ENCODE data around the gene MTO1. TPM values are rescaled to one million over a fixed set of nuclear protein-coding genes. Genes with fewer than 3 reads are reported as not detected.
"Not testable (repeated sequence)": the region's sequence is repeated elsewhere in the genome, so short reads cannot be mapped to it uniquely, and the experiment has no call there.

Gene MTO1
- 10 to 100 TPM; 87.8 to 90.6 TPM for total RNA-seq
- 10 to 100 TPM; 23.6 to 33.0 (median 25.0) TPM for polyA plus RNA-seq
- total RNA-seq, result 53.1 to 102 (median 69.1) reads per million in 6 experiments

DNA sequence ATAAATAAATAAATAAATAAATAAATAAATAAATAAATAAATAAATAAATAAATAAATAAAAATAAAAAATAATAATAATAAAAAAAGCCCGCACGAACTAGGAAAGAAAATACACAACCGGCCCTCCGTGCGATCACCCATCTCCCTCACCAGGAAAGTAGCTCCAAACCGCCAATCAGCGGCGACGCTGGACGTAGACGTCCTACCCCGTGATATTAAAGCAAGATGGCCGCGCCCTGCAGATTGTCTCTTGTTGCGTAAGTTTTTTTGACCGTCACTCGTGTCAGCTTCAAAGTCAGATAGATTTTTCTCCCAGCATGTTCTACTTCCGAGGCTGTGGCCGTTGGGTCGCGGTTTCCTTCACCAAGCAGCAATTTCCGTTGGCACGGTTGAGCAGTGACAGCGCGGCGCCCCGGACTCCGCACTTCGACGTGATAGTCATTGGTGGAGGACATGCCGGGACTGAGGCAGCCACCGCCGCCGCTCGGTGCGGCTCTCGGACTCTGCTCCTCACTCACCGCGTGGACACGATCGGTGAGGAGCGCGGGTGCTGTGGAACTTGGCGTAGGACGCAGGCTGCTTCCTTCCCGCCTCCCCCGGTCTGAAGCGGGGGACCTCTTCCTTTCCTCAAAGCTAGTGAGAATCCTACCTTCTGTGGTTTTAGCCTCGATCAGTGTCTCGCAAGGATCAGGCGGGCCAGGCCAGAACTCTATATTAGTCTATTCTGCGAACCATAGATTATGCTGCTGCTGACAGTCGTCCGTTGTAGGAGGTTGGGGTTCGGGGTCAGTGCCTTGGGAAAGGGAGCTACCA lies at the start of gene MTO1:
MTO1 (plus strand) TSS at position 201 of the 814 bp plus-strand sequence; CDS start at position 319, 118 bp downstream.
- Mint-ChIP-seq H3K36me3 (peaks cover 0 to 24% (median 5%) of the 10 kb centered on the region in 3 donors), H3K27me3 (no peaks in the 10 kb centered on the region), H3K27ac (peak within 1 kb of the TSS; percentile 94 to 99 (median 98)), H3K9me3 (no peaks in the 10 kb centered on the region), H3K4me3 (peak within 1 kb of the TSS; percentile 93 to 100 (median 97)), H3K4me1 (peaks cover 4 to 49% (median 29%) of the 10 kb centered on the region in 4 donors)
- DNase-seq, result peak; percentile 66 to 91 (median 81)
- ATAC-seq, result peak; percentile 93 to 95
- POLR2A ChIA-PET, result interaction anchor here (0.6 to 3.2 kb wide), 23 partner anchors 9 to 842 kb away, joined by 3 to 65 read pairs (median 5); partner anchors contain the start of genes CGAS, DDX43, EEF1A1 and SLC17A5

DNA sequence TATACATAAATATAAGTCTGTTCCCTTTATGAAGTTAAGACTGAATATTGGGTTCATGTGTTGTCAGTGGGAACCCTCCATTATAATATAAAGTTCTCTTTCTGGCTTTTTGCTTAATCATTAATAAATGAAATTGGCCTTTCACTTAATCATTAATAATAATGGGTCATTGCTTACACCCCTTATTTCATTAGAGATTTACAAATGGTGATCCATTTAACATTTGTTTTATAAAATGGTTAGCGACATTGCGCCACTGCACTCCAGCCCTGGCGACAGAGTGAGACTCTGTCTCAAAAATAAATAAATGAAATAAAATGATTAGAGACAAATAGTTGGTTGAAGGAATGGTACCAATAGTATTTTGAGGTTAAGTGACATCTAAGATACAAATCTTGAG lies 48.4 kb upstream of the MTO1 start:
- no peaks in the 10 kb centered on the region for H3K27me3 Mint-ChIP-seq
- POLR2A ChIA-PET, result no interaction called here
- DNase-seq, result no peak
- no peak overlapping the region for H3K4me3 Mint-ChIP-seq
- H3K36me3 Mint-ChIP-seq, result peaks cover 0 to 7% (median 0%) of the 10 kb centered on the region in 3 donors
- H3K4me1 Mint-ChIP-seq, result peaks cover 0 to 4% (median under 1%) of the 10 kb centered on the region in 4 donors
- no peaks in the 10 kb centered on the region for H3K9me3 Mint-ChIP-seq
- ATAC-seq, result no peak
- no peak overlapping the region for H3K27ac Mint-ChIP-seq

DNA sequence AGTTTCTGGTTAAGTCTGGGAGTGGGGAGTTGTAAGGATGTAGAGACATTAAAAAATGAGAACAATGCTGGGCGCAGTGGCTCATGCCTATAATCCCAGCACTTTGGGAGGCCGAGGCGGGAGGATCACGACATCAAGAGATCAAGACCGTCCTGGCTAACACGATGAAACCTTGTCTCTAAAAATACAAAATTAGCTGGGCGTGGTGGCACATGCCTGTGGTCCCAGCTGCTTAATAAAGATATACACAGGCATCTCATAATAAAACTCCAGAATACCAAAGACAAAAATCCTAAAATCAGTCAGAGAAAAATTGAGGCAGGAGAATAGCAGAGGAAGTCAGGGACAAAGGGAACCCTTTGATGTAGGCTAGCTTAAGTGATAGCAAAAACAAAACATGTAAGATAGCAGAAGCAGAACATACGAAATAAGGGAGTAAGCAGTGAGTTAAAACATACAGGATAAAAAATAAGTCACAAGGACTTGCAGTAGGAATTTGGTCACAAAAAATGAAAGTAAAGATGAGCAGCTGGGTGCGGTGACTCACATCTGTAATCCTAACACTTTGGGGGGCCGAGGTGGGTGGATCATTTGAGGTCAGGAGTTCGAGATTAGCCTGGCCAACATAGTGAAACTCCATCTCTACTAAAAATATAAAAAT lies 43.3 kb upstream of the MTO1 start:
- no peak for DNase-seq
- POLR2A ChIA-PET, result interaction anchor here (0.7 kb wide), 1 partner anchor 10 kb away, joined by 3 read pairs; no protein-coding TSS in a partner anchor
- Mint-ChIP-seq H3K4me3 (no peak overlapping the region), H3K9me3 (no peaks in the 10 kb centered on the region), H3K36me3 (peaks cover 0 to 7% (median 0%) of the 10 kb centered on the region in 3 donors), H3K4me1 (peaks cover 8 to 20% (median 14%) of the 10 kb centered on the region in 4 donors), H3K27me3 (no peaks in the 10 kb centered on the region), H3K27ac (peak overlapping the region in 6 of 10 donors; percentile 5 to 84 (median 45))
- no peak for ATAC-seq

- Mint-ChIP-seq H3K36me3 (peaks cover 0 to 9% (median 7%) of the 10 kb centered on the region in 3 donors), H3K4me1 (peaks cover 4 to 22% (median 15%) of the 10 kb centered on the region in 4 donors), H3K27me3 (no peaks in the 10 kb centered on the region), H3K9me3 (no peaks in the 10 kb centered on the region), H3K4me3 (peak overlapping the region in 5 of 10 donors; percentile 33 to 70 (median 49)), H3K27ac (peak overlapping the region; percentile 80 to 97 (median 94))
- ATAC-seq, result no peak
- DNase-seq, result no peak
- POLR2A ChIA-PET, result interaction anchor here (1.7 kb wide), 1 partner anchor 40 kb away, joined by 12 read pairs; the partner anchor contains the start of gene MTO1
Measured at GRCh38 chr6:73421534-73421933, 40.0 kb upstream of the MTO1 start.

- Mint-ChIP-seq H3K36me3 (peaks cover 8 to 41% (median 15%) of the 10 kb centered on the region in 3 donors), H3K4me3 (no peak overlapping the region), H3K4me1 (peaks cover 0 to 3% (median 0%) of the 10 kb centered on the region in 4 donors), H3K27me3 (no peaks in the 10 kb centered on the region), H3K27ac (no peak overlapping the region), H3K9me3 (no peaks in the 10 kb centered on the region)
- DNase-seq, result no peak
- no peak for ATAC-seq
- POLR2A ChIA-PET, result no interaction called here
Measured at GRCh38 chr6:73435236-73435635, 26.3 kb upstream of the MTO1 start.

DNA sequence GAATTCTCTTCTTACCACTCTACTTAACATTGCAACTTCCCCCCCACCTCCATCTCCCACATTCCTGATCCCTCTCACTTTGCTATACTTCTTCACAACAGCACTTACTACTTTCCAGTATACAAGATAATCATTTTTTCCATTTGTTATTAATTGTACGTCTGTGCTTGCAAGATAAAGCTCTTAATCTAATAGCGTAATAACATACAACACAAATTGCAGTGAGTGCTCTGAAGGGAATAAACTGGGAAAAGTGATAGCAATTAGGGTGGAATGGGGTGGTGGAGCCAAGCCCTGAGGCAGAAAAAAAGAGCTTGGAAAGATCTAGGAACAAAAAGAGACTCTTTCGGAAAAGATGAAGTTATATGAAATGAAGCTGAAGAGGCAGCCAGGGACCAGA lies 18.0 kb upstream of the MTO1 start:
- Mint-ChIP-seq H3K4me3 (no peak overlapping the region), H3K27ac (peak overlapping the region in 1 of 10 donors; percentile 15), H3K4me1 (peaks cover 4 to 33% (median 8%) of the 10 kb centered on the region in 4 donors), H3K36me3 (peaks cover 4 to 57% (median 19%) of the 10 kb centered on the region in 3 donors), H3K9me3 (no peaks in the 10 kb centered on the region), H3K27me3 (no peaks in the 10 kb centered on the region)
- DNase-seq (no peak), ATAC-seq (no peak)
- POLR2A ChIA-PET, result interaction anchor here (1.0 to 1.2 kb wide), 2 partner anchors 12 to 14 kb away, joined by 3 to 4 read pairs; no protein-coding TSS in a partner anchor

GRCh38 chr6:73451223-73452106 lies 10.1 kb upstream of the MTO1 start:
- POLR2A ChIA-PET, result interaction anchor here (0.7 to 3.3 kb wide), 6 partner anchors 10 to 831 kb away, joined by 3 to 65 read pairs (median 3); partner anchors contain the start of gene MTO1
- peak in 9 of 10 donors; percentile 27 to 68 (median 39) for DNase-seq

DNA sequence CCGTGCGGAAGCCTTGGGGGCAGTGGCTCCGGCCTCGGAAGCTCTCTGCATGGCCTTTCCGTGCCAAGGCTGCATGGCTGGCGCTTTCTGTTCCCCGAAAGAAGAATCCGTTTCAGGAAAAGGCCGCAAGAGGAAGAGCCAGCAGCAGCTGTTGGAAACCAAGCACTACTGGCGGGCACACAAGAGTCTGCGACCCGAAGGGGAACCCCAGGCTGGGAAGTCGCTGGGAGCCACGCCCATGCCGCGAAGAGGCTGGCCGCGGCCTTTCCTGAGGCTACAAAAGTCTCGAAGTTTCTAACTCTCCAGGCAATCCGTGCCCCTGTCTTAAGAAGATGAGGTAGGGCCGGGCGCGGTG lies 9.5 kb upstream of the MTO1 start, which contains the start of gene CGAS:
CGAS (minus strand) TSS at position 191 of the 355 bp plus-strand sequence; CDS start at position 75, 116 bp downstream.
- Mint-ChIP-seq H3K4me1 (peaks cover 10 to 39% (median 31%) of the 10 kb centered on the region in 4 donors), H3K36me3 (peaks cover 0 to 6% (median 0%) of the 10 kb centered on the region in 3 donors), H3K27me3 (no peaks in the 10 kb centered on the region), H3K9me3 (no peaks in the 10 kb centered on the region), H3K27ac (peak within 1 kb of the TSS; percentile 55 to 89 (median 80)), H3K4me3 (peak within 1 kb of the TSS; percentile 63 to 93 (median 89))
- DNase-seq (peak; percentile 45 to 72 (median 58)), ATAC-seq (peak; percentile 79 to 86)
- POLR2A ChIA-PET, result interaction anchor here (1.0 to 3.3 kb wide), 4 partner anchors 9 to 831 kb away, joined by 3 to 65 read pairs (median 4); partner anchors contain the start of gene MTO1

More at GRCh38 chr6:73451223-73452106, 10.1 kb upstream of the MTO1 start:
- no peaks in the 10 kb centered on the region for H3K9me3 Mint-ChIP-seq
- H3K4me3 Mint-ChIP-seq, result peak overlapping the region; percentile 63 to 93 (median 89)
- peak; percentile 68 to 78 for ATAC-seq
- H3K27ac Mint-ChIP-seq, result peak overlapping the region; percentile 55 to 89 (median 80)
- peaks cover 0 to 6% (median 0%) of the 10 kb centered on the region in 3 donors for H3K36me3 Mint-ChIP-seq
- H3K27me3 Mint-ChIP-seq, result no peaks in the 10 kb centered on the region
- H3K4me1 Mint-ChIP-seq, result peaks cover 10 to 39% (median 30%) of the 10 kb centered on the region in 4 donors

DNA sequence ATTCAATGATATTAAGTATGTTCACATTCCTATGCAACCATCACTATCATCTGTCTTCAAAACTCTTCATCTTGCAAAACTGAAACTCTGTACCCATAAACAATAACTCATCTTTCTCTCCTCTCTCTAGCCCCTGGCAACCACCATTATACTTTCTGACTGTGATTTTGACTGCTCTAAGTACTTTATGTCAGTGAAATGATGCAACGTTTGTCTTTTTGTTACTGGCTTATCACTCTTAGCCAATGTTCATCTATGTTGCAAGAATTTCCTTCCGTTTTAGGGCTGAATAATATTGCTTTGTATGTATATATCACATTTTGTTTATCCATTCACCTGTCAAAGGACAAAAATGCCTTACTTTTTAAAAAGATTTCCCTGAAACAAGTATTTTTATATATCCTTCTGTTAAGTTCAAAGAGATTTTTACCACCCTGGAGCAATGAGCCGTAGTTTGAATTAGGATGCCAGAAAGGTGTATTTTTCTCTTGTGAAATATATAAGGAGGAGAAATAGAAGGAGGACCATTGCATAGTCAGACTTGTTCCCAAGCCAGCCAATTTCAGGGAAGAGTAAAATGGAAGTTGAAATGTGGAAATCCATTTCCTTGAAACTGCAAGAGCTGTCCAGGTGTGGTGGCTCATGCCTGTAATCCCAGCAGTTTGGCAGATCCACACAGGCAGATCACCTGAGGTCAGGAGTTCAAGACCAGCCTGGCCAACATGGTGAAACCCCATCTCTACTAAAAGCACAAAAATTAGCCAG lies 5.5 kb upstream of the MTO1 start:
- Mint-ChIP-seq H3K9me3 (no peaks in the 10 kb centered on the region), H3K27me3 (no peaks in the 10 kb centered on the region), H3K27ac (peak overlapping the region in 5 of 10 donors; percentile 6 to 62 (median 29)), H3K36me3 (no peaks in the 10 kb centered on the region), H3K4me3 (peak overlapping the region in 1 of 10 donors; percentile 16), H3K4me1 (peaks cover 1 to 32% (median 17%) of the 10 kb centered on the region in 4 donors)
- POLR2A ChIA-PET, result no interaction called here
- ATAC-seq (no peak), DNase-seq (no peak)

GRCh38 chr6:73459474-73459873 lies 2.1 kb upstream of the MTO1 start:
- Mint-ChIP-seq H3K4me3 (peak overlapping the region in 5 of 10 donors; percentile 4 to 61 (median 26)), H3K36me3 (peaks cover 0 to 11% (median 4%) of the 10 kb centered on the region in 3 donors), H3K4me1 (peaks cover 5 to 49% (median 32%) of the 10 kb centered on the region in 4 donors), H3K27ac (peak overlapping the region; percentile 38 to 99 (median 77))
- H3K27me3 Mint-ChIP-seq, POLR2A ChIA-PET, DNase-seq, H3K9me3 Mint-ChIP-seq, ATAC-seq: not testable (repeated sequence)

DNA sequence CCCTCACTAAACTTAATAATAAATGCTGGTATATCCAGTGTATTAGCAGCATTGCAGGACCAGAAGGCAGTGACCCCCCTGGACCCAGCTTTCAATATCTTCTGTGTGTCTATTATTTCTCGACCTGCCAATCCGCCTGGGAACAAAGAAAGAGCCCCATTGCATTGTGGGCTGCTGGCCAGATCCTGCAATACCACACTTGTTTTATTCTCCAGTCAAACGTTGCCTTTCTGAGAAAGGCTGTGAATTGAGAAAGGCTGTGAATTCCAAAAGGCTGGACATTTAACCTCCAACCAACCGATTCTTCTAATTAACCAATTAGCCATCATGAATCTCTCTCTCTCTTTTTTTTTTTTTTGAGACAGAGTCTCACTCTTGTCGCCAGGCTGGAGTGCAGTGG lies 1.5 kb upstream of the MTO1 start:
- peaks cover 5 to 46% (median 32%) of the 10 kb centered on the region in 4 donors for H3K4me1 Mint-ChIP-seq
- H3K27me3 Mint-ChIP-seq, result no peaks in the 10 kb centered on the region
- ATAC-seq, result no peak
- H3K27ac Mint-ChIP-seq, result peak overlapping the region; percentile 63 to 99 (median 84)
- no peaks in the 10 kb centered on the region for H3K9me3 Mint-ChIP-seq
- H3K4me3 Mint-ChIP-seq, result peak overlapping the region; percentile 15 to 98 (median 57)
- POLR2A ChIA-PET, result interaction anchor here (0.7 to 3.2 kb wide), 4 partner anchors 8 to 193 kb away, joined by 3 to 65 read pairs (median 43); partner anchors contain the start of genes CGAS, EEF1A1 and SLC17A5
- no peak for DNase-seq
- peaks cover 0 to 11% (median 4%) of the 10 kb centered on the region in 3 donors for H3K36me3 Mint-ChIP-seq

All from naive thymus-derived CD8-positive, alpha-beta T cell (primary cell).